Esophagus squamous epithelium (tissue), 5 donors: ENCODE data around the gene DGUOK. TPM values are rescaled to one million over a fixed set of nuclear protein-coding genes. Genes with fewer than 3 reads are reported as not detected.

Experiments used
- DNase-seq: peaks from one replicate; lab custom pipeline; 2025; lab: John Stamatoyannopoulos, UW
- H3K27ac ChIP-seq, 4 donors: fragments of 200-600 bp; sonication (generic); one replicate each; pipeline ENCODE4 v1.5.1; 2016 to 2019; ENCODE audit warnings: mild to moderate bottlenecking in 1 of 4
- H3K27me3 ChIP-seq, 4 donors: fragments of 200-600 bp; sonication (generic); 1 replicate in 3 of 4; 2 replicates in 1 of 4; pipeline versions ENCODE4 v1.5.1 to v1.6.0; 2017 to 2021; ENCODE audit warnings: antibody characterized with exemption in 1 of 4
- H3K36me3 ChIP-seq, 3 donors: fragments of 200-600 bp; sonication (generic); one replicate each; pipeline ENCODE4 v1.5.1; 2016 to 2019
- H3K4me1 ChIP-seq, 3 donors: fragments of 200-600 bp; sonication (generic); one replicate each; pipeline ENCODE4 v1.5.1; 2017 to 2019
- H3K4me3 ChIP-seq, 4 donors: fragments of 200-600 bp; sonication (generic); 1 replicate in 3 of 4; 2 replicates in 1 of 4; pipeline ENCODE4 v1.5.1; 2016 to 2019; ENCODE audit warnings: mild to moderate bottlenecking in 2 of 4, moderate library complexity in 1 of 4
- H3K9me3 ChIP-seq, 3 donors: fragments of 200-600 bp; sonication (generic); one replicate each; pipeline ENCODE4 v1.5.1; 2016 to 2019
- POLR2A ChIP-seq, 4 donors: fragments of 450-650 bp; IDR thresholded peaks; one replicate each; pipeline ENCODE4 v1.6.1; 2017; ENCODE audit warnings: antibody characterized with exemption in 4 of 4, mild to moderate bottlenecking in 4 of 4, moderate library complexity in 3 of 4
- WGBS, 2 donors: methylation state at CpG; one replicate each; pipeline ENCODE4 v1.1.5; 2018; 5-methylcytosine and 5-hydroxymethylcytosine counted together
- intact Hi-C: fragments of 100-400 bp; cut with DNase I; formaldehyde crosslinking; loops from one replicate; pipeline ENCODE4 v1.15.0; 2022
- total RNA-seq, 4 donors: library from RNA; depleted of rRNA; stranded (reverse); fragments of >200 nt; gene quantifications; one replicate each; pipeline ENCODE4 v1.1.0, GENCODE V29; 2016
- TF ChIP-seq, protein P1 (sequence below), 6 experiments: fragments of 450-650 bp in 4 of 6; fragments of 200-600 bp in 2 of 6; sonication (generic) in 2 of 6; IDR thresholded peaks; one replicate each; pipeline ENCODE4 v1.5.1; 2016 to 2019; ENCODE audit warnings: antibody characterized with exemption in 6 of 6, mild to moderate bottlenecking in 4 of 6, moderate library complexity in 4 of 6
- donor health status: DM: yes; HTN: yes; CAD: no.

Gene DGUOK
- total RNA-seq, 4 donors from 2014 or later, result 23.5 to 53.4 (median 40.2) TPM

DNA sequence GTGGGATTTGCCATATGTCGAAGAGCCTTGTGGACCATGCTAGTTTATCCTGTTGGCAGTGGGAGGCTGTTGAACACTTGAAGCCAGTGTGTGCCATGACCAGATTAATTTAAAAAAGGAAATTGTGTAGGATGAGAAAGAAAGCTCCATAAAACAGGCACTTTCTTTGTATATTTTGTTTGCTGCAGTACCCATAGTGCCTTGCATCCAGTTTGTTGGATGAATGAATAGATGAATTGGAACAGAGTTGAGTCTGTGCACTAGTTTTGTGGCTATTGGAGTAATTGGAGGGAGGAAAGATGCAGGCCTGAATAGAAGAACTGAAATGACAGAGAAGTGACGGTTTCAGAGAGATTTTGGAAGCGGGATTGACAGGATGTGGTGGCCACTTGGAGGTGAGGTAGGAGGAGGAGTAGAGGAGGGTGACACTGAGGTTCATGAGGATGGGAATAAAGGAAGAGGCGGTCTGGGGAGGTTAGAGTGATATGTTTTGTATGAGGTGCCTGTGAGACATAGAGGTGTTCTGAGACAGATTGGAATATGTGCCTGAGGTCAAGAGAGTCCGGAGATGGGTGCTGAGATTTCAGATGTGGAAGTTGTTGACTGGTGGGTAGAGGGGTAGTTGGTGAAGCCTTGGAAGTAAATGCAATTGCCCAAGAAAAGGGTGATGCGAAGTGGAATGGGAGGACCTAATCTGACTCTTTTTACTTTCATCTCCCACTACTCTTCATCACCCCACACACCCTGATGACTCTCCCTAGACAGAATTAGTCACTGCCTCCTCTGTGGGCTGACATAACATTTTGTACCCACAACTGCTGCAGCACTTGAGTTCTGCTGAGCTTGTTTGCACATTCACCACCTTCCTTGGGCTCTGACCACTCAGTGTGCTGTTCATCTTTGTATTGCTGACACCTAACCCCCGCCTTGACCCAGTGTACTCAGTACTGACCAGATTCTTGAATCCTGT, 5.1 kb downstream of the DGUOK start:
- TF ChIP-seq, protein P1, sequence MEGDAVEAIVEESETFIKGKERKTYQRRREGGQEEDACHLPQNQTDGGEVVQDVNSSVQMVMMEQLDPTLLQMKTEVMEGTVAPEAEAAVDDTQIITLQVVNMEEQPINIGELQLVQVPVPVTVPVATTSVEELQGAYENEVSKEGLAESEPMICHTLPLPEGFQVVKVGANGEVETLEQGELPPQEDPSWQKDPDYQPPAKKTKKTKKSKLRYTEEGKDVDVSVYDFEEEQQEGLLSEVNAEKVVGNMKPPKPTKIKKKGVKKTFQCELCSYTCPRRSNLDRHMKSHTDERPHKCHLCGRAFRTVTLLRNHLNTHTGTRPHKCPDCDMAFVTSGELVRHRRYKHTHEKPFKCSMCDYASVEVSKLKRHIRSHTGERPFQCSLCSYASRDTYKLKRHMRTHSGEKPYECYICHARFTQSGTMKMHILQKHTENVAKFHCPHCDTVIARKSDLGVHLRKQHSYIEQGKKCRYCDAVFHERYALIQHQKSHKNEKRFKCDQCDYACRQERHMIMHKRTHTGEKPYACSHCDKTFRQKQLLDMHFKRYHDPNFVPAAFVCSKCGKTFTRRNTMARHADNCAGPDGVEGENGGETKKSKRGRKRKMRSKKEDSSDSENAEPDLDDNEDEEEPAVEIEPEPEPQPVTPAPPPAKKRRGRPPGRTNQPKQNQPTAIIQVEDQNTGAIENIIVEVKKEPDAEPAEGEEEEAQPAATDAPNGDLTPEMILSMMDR (IDR thresholded peaks at IDR 0.05), result no peak
- no peak for TF ChIP-seq POLR2A (IDR thresholded peaks at IDR 0.05)
- H3K36me3 ChIP-seq, result peaks cover 0 to 20% (median 0%) of the 10 kb centered on the region in 3 donors
- no peak overlapping the region for H3K27ac ChIP-seq
- H3K27me3 ChIP-seq, result no peaks in the 10 kb centered on the region
- peaks cover 16 to 89% (median 34%) of the 10 kb centered on the region in 3 donors for H3K4me1 ChIP-seq
- H3K9me3 ChIP-seq, result no peaks in the 10 kb centered on the region
- 76 to 86% methylated on average over 7 of the region's 7 CpGs for WGBS, 2 donors
- no peak overlapping the region for H3K4me3 ChIP-seq
- intact Hi-C loops, result no loop called here
- no peak for DNase-seq

DNA sequence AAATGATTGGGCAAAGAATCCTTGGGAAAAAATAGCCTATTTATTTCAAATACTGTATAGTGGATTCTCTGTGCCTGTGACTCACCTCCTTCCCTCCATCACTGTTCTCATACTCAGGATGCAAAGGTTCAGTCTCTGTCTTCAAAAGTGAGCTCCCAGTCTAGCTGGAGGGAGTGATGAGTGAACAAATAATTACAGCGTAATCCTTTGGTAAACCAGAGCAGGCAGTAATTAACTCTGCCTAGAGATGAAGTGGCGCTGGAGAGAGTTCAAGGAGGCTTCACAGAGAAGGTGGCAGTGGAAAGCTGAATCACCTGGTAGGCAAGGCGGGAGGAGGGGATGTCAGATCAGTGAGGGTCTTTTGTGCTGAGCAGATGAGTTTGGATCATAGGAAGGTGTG, 6.5 kb downstream of the DGUOK start:
- DNase-seq, result no peak
- TF ChIP-seq POLR2A (IDR thresholded peaks at IDR 0.05), result no peak
- TF ChIP-seq, protein P1 (IDR thresholded peaks at IDR 0.05), result no peak
- Histone ChIP-seq H3K27me3 (no peaks in the 10 kb centered on the region), H3K27ac (peak overlapping the region in 1 of 4 donors; percentile 6), H3K4me1 (peaks cover 14 to 90% (median 24%) of the 10 kb centered on the region in 3 donors), H3K9me3 (no peaks in the 10 kb centered on the region), H3K4me3 (no peak overlapping the region), H3K36me3 (peaks cover 0 to 20% (median 0%) of the 10 kb centered on the region in 3 donors)
- intact Hi-C loops, result no loop called here
- WGBS, 2 donors, result 33 to 75% methylated on average over 3 of the region's 3 CpGs

DNA sequence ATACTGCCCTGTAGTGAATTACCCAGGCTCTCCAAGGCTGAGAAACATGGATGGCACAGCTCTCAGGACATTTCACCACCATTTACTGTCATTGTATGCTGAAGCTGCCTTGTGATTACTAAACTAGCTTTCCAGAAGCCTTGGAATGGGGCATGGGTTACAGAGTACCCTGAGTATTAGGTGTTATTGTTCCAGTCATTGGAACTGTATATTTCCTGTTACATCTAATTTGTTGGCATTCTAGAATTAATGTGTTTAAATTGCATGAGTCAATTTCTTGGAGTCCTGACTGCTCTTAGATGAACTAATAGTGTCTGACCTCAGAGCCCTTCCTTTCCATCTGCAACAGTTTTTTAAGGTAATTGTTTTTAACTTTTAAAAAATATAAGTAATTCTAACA, 9.0 kb downstream of the DGUOK start:
- DNase-seq, result no peak
- intact Hi-C loops, result no loop called here
- no peaks in the 10 kb centered on the region for H3K27me3 ChIP-seq
- H3K27ac ChIP-seq, result peak overlapping the region in 1 of 4 donors; percentile 46
- H3K36me3 ChIP-seq, result peaks cover 0 to 20% (median 0%) of the 10 kb centered on the region in 3 donors
- H3K4me1 ChIP-seq, result peaks cover 19 to 90% (median 26%) of the 10 kb centered on the region in 3 donors
- no peak overlapping the region for H3K4me3 ChIP-seq
- no peaks in the 10 kb centered on the region for H3K9me3 ChIP-seq
- TF ChIP-seq, protein P1 (IDR thresholded peaks at IDR 0.05), result no peak
- no peak for TF ChIP-seq POLR2A (IDR thresholded peaks at IDR 0.05)

DNA sequence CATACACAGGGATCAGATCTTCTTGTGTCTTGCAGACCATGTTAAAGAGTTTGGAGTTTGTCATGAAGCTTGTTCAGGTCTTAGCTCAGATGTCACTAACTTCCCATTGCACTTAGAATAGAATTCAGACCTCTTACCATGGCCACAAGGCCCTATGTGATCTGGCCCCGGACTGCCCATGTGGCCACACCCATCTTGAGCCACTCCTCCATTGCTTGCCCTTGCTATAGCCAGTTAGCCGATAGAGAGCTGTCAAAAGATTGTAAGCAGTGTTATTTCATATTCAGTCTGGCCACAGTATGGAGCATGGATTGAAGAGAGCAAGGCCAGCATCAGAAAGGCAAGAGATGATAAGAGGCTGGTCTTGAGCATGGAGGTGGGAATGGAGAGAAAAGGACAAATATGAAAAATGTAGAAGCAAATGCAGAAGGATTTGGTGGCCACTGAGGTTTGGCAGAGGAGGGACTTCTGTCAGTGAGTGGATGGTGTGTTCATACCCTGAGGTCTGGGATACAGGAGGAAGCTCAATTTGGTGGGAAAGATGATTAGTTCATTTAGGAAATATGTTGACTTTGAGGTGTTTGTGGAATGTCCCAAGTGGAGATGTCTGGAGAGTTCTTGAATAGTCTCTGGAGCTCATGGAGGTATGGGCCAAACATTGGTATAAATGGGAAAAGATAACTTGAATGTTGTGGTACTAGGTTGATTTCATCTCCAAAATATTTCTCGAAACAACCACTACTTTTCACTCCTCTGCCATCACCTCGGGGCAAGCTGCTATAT, 10.6 kb downstream of the DGUOK start:
- no peak for DNase-seq

More for the DNA sequence above, 10.6 kb downstream of the DGUOK start:
- TF ChIP-seq POLR2A (IDR thresholded peaks at IDR 0.05), result no peak
- TF ChIP-seq, protein P1 (IDR thresholded peaks at IDR 0.05), result no peak
- Histone ChIP-seq H3K4me3 (no peak overlapping the region), H3K9me3 (no peaks in the 10 kb centered on the region), H3K36me3 (peaks cover 0 to 30% (median 0%) of the 10 kb centered on the region in 3 donors), H3K4me1 (peaks cover 19 to 85% (median 32%) of the 10 kb centered on the region in 3 donors), H3K27me3 (no peaks in the 10 kb centered on the region), H3K27ac (peak overlapping the region in 1 of 4 donors; percentile 88)
- intact Hi-C loops, result no loop called here
- WGBS, 2 donors, result 77 to 87% methylated on average over 2 to 4 of the region's 4 CpGs
